HFFc6 (cell line): ENCODE results near the gene RHPN2. TPM values are rescaled to one million over a fixed set of nuclear protein-coding genes. Genes with fewer than 3 reads are reported as not detected.
"Not testable (repeated sequence)": the region's sequence is repeated elsewhere in the genome, so short reads cannot be mapped to it uniquely, and the experiment has no call there.

Source experiments
- DNase-seq: peaks from one replicate; pipeline ENCODE4 v3.0.0-alpha.2; 2018
- H3K27ac Mint-ChIP-seq: 2 replicates; pipeline ENCODE4 v1.8.0; 2020; ENCODE audit warnings: mild to moderate bottlenecking, mixed read lengths
- H3K27me3 Mint-ChIP-seq: 2 replicates; pipeline ENCODE4 v1.8.0; 2021; ENCODE audit warnings: mild to moderate bottlenecking, moderate library complexity, mixed read lengths; ENCODE audit not compliant: insufficient read depth
- H3K36me3 Mint-ChIP-seq: 2 replicates; pipeline ENCODE4 v1.8.0; 2021; ENCODE audit warnings: low read depth, mixed read lengths
- H3K4me1 Mint-ChIP-seq: 2 replicates; pipeline ENCODE4 v1.8.0; 2020; ENCODE audit warnings: low read depth, mixed read lengths
- H3K4me3 Mint-ChIP-seq: 2 replicates; pipeline ENCODE4 v1.8.0; 2020; ENCODE audit warnings: mild to moderate bottlenecking, moderate library complexity, mixed read lengths
- H3K9me3 Mint-ChIP-seq: 2 replicates; pipeline ENCODE4 v1.8.0; 2020; ENCODE audit warnings: mild to moderate bottlenecking, mixed read lengths
- total RNA-seq, 6 experiments: library from RNA; stranded (reverse); fragmentation: NEBNext Ultra II Directional; extraction: Animal tissue kit (Norgen Biotek cat#: 25700); gene quantifications; 2 replicates in 1 of 6; 3 replicates in 5 of 6; pipeline ENCODE4 v1.2.3, GENCODE V29; 2021
- TF ChIP-seq, protein P1 (sequence below): fragments of 200-600 bp; sonication (generic); IDR thresholded peaks from 2 replicates; pipeline ENCODE4 v1.5.0; 2021; ENCODE audit warnings: antibody characterized with exemption, mild to moderate bottlenecking

The RHPN2 gene
- total RNA-seq, 6 experiments from 2014 or later = 2.7 to 5.4 (median 3.4) TPM

DNA sequence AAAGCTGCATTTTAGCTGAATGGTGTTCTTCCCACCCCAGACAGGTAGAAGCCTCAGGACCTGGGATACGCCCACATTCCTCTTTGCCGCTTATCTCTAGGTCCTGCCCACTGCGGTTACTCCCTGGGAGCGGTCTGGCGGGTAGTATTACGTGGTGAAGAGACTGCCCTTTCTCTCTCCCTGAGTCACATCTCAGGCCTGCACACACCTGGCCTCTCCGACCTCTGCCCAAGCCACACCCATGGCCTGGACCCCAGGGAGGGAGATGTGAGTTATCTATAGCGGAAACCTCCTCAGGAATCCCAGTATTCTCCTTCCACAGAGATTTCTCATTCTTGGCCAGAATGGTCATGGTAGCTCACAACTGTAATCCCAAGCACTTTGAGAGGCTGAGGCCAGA is 17.3 kb downstream of the RHPN2 start:
- TF ChIP-seq, protein P1, sequence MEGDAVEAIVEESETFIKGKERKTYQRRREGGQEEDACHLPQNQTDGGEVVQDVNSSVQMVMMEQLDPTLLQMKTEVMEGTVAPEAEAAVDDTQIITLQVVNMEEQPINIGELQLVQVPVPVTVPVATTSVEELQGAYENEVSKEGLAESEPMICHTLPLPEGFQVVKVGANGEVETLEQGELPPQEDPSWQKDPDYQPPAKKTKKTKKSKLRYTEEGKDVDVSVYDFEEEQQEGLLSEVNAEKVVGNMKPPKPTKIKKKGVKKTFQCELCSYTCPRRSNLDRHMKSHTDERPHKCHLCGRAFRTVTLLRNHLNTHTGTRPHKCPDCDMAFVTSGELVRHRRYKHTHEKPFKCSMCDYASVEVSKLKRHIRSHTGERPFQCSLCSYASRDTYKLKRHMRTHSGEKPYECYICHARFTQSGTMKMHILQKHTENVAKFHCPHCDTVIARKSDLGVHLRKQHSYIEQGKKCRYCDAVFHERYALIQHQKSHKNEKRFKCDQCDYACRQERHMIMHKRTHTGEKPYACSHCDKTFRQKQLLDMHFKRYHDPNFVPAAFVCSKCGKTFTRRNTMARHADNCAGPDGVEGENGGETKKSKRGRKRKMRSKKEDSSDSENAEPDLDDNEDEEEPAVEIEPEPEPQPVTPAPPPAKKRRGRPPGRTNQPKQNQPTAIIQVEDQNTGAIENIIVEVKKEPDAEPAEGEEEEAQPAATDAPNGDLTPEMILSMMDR = no peak
- Mint-ChIP-seq H3K36me3 (no peaks in the 10 kb centered on the region), H3K27ac (no peak overlapping the region), H3K4me3 (no peak overlapping the region), H3K27me3 (peaks cover 2% of the 10 kb centered on the region), H3K9me3 (no peaks in the 10 kb centered on the region), H3K4me1 (peaks cover 5% of the 10 kb centered on the region; the same call in 1 of the 2 replicates)
- no peak for DNase-seq

DNA sequence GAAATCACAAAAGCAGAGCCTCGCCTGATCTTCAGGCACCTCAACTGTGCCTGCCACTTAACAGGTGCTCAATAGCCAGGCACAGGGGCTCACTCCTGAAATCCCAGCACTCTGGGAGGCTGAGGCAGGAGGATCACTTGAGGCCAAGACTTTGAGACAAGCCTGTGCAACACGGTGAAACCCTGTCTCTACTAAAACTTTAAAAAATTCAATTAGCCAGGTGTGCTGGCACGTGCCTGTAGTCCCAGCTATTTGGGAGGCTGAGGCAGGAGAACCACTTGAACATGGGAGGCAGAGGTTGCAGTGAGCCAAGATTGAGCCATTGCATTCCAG is 22.9 kb downstream of the RHPN2 start:
- not testable (repeated sequence) for H3K4me1 Mint-ChIP-seq, H3K27me3 Mint-ChIP-seq, H3K4me3 Mint-ChIP-seq, H3K27ac Mint-ChIP-seq, DNase-seq, H3K36me3 Mint-ChIP-seq, H3K9me3 Mint-ChIP-seq

GRCh38 chr19:33040994-33041827 is 23.5 kb downstream of the RHPN2 start:
- no peak overlapping the region for H3K4me3 Mint-ChIP-seq
- peaks cover 2% of the 10 kb centered on the region; the same call in 1 of the 2 replicates for H3K27me3 Mint-ChIP-seq
- no peak overlapping the region for H3K27ac Mint-ChIP-seq
- no peak for DNase-seq
- H3K36me3 Mint-ChIP-seq = no peaks in the 10 kb centered on the region
- H3K4me1 Mint-ChIP-seq = no peaks in the 10 kb centered on the region
- TF ChIP-seq, protein P1 = no peak
- H3K9me3 Mint-ChIP-seq = no peaks in the 10 kb centered on the region

DNA sequence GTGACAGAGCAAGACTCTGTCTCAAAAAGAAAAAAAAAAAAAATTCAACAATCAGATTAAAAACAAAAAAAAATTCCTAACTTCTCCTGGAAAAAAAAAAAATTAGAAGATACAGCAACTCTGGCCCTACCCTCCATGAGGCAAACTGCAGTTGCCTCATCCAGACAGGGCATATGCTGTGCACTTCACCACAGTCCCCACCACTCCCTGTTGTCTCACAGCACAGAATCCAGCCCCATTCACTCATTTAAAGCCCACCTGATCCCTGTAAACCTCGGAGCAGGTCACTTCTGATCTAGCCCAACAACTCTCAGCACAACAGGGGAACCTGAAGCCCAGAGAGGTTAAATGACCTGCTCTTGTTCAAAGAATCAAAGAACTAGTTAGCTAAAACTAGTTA is 24.9 kb downstream of the RHPN2 start:
- Mint-ChIP-seq H3K27ac (no peak overlapping the region), H3K4me1 (no peaks in the 10 kb centered on the region), H3K9me3 (no peaks in the 10 kb centered on the region), H3K27me3 (peaks cover 2% of the 10 kb centered on the region; the same call in 1 of the 2 replicates), H3K36me3 (no peaks in the 10 kb centered on the region), H3K4me3 (no peak overlapping the region)
- no peak for DNase-seq
- TF ChIP-seq, protein P1 = no peak

- Mint-ChIP-seq H3K4me3 (no peak overlapping the region), H3K36me3 (no peaks in the 10 kb centered on the region), H3K27ac (no peak overlapping the region), H3K9me3 (no peaks in the 10 kb centered on the region), H3K4me1 (no peaks in the 10 kb centered on the region), H3K27me3 (peaks cover 2% of the 10 kb centered on the region; the same call in 1 of the 2 replicates)
- DNase-seq = no peak
- TF ChIP-seq, protein P1 = no peak
Measured at GRCh38 chr19:33039108-33039599, 25.5 kb downstream of the RHPN2 start.

- H3K4me3 Mint-ChIP-seq, H3K27ac Mint-ChIP-seq, H3K36me3 Mint-ChIP-seq, H3K4me1 Mint-ChIP-seq, H3K9me3 Mint-ChIP-seq, H3K27me3 Mint-ChIP-seq, DNase-seq: not testable (repeated sequence)
Measured at GRCh38 chr19:33037168-33038025, 27.3 kb downstream of the RHPN2 start.

- not testable (repeated sequence) for H3K9me3 Mint-ChIP-seq, H3K4me3 Mint-ChIP-seq, H3K27me3 Mint-ChIP-seq, H3K36me3 Mint-ChIP-seq, DNase-seq, H3K4me1 Mint-ChIP-seq, H3K27ac Mint-ChIP-seq
Measured at GRCh38 chr19:33036370-33037167, 28.1 kb downstream of the RHPN2 start.
